Measurements from ENCODE around the gene ASPRV1.

DNA sequence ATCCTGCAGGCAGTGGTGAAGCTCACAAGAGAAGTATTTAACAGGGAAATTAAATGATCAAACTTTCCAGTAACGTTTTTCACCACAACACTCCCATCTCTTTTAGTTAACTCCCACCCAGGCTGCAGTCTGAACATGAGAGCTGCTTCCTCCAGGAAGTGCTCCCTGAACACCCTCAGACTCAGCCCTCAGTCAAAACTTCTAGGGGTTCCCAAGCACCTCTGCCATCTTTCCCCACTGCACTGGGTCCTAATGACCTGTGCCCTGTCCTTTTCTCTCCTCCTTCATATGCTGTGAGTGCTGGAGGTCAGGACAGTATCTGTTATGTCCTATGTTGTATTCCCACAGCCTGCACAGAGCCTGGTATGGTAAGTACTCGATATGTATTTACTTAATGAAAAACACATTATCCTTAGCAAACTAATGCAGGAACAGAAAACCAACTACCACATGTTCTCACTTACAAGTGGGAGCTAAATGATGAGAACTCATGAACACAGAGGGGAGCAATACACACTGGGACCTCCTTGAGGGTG is 49.2 kb upstream of the ASPRV1 start:
- TF ChIP-seq SUZ12 (IDR thresholded peaks at IDR 0.05; ENCODE audit: extremely low read depth, insufficient read depth, insufficient read length) (no peak), YY1 (IDR thresholded peaks at IDR 0.05; ENCODE audit: insufficient read depth, insufficient read length) (no peak), ZNF274 (IDR thresholded peaks at IDR 0.05; ENCODE audit: low read depth, low read length) (no peak)

Data from NT2/D1 (cell line).